Liver (tissue), 3 donors: ENCODE results near the gene FCHO2.
A peak's percentile ranks its signal among the peaks of the same experiment; 100 is the strongest.

Experiments
- CTCF ChIP-seq: fragments of 150-350 bp; IDR thresholded peaks from 2 replicates; pipeline ENCODE4 v1.5.1; 2017; ENCODE audit warnings: improper control_type of control experiment, low read depth, low read length; ENCODE audit not compliant: missing input control
- EGR1 ChIP-seq, 2 donors: IDR thresholded peaks; 2 replicates each; pipeline ENCODE4 v1.6.1; 2016 to 2018; ENCODE audit warnings: antibody characterized with exemption in 2 of 2, low read depth in 2 of 2
- FOXA1 ChIP-seq: IDR thresholded peaks from 2 replicates; pipeline ENCODE4 v1.6.1; 2016; ENCODE audit warnings: antibody characterized with exemption
- HNF4G ChIP-seq: IDR thresholded peaks from 2 replicates; pipeline ENCODE4 v1.6.1; 2016; ENCODE audit warnings: antibody characterized with exemption
- MAX ChIP-seq: IDR thresholded peaks from 2 replicates; pipeline ENCODE4 v1.6.1; 2016; ENCODE audit warnings: antibody characterized with exemption
- REST ChIP-seq: IDR thresholded peaks from 2 replicates; pipeline ENCODE4 v1.6.1; 2016; ENCODE audit warnings: antibody characterized with exemption, mild to moderate bottlenecking
- YY1 ChIP-seq: IDR thresholded peaks from 2 replicates; pipeline ENCODE4 v1.6.1; 2016; ENCODE audit warnings: antibody characterized with exemption, mild to moderate bottlenecking
- donor health status: healthy.
- donor health status: healthy.

GRCh38 chr5:72955143-72955767 is 586 bp upstream of the FCHO2 start:
- TF ChIP-seq CTCF (no peak), EGR1 (IDR thresholded peaks at IDR 0.05; ENCODE audit: low read depth in 2 of 2) (peak in 1 of 2 donors; percentile 17), YY1 (no peak), FOXA1 (no peak), MAX (no peak), HNF4G (peak; percentile 97), REST (peak; percentile 54)
